KMS-11 (cell line): Measurements from ENCODE around the gene GPR34.

ENCODE experiments used
- H2AFZ ChIP-seq: fragments of 200-600 bp; sonication (generic); 2 replicates; pipeline ENCODE4 v1.6.1; 2016; ENCODE audit warnings: antibody characterized with exemption, mixed run types, low read depth
- H3K27ac ChIP-seq: fragments of 200-600 bp; sonication (generic); 2 replicates; pipeline ENCODE4 v1.6.1; 2016; ENCODE audit warnings: mild to moderate bottlenecking, mixed run types
- H3K27me3 ChIP-seq: fragments of 200-600 bp; sonication (generic); 2 replicates; pipeline ENCODE4 v1.6.1; 2017; ENCODE audit warnings: mild to moderate bottlenecking, low read depth, mixed run types, moderate library complexity; ENCODE audit not compliant: insufficient read depth
- H3K36me3 ChIP-seq: fragments of 200-600 bp; sonication (generic); 2 replicates; pipeline ENCODE4 v1.6.1; 2017; ENCODE audit warnings: mild to moderate bottlenecking, mixed run types; ENCODE audit not compliant: insufficient read depth
- H3K4me1 ChIP-seq: fragments of 200-600 bp; sonication (generic); 2 replicates; pipeline ENCODE4 v1.6.1; 2016; ENCODE audit warnings: mild to moderate bottlenecking, low read depth, mixed run types; ENCODE audit not compliant: poor library complexity, severe bottlenecking
- H3K4me2 ChIP-seq: fragments of 200-600 bp; sonication (generic); 2 replicates; pipeline ENCODE4 v1.7.0; 2016; ENCODE audit warnings: mild to moderate bottlenecking, mixed run types
- H3K4me3 ChIP-seq: fragments of 200-600 bp; sonication (generic); IDR thresholded peaks from 2 replicates; pipeline ENCODE4 v1.6.1; 2017; ENCODE audit warnings: low read depth, low read length, mixed read lengths; ENCODE audit not compliant: insufficient read depth
- H3K79me2 ChIP-seq: fragments of 200-600 bp; sonication (generic); 2 replicates; pipeline ENCODE4 v1.6.1; 2016; ENCODE audit warnings: low read depth, mixed run types; ENCODE audit not compliant: insufficient read depth
- H3K9ac ChIP-seq: fragments of 200-600 bp; sonication (generic); 2 replicates; pipeline ENCODE4 v1.6.1; 2016; ENCODE audit warnings: mild to moderate bottlenecking, mixed run types
- H4K20me1 ChIP-seq: fragments of 200-600 bp; sonication (generic); 2 replicates; pipeline ENCODE4 v1.6.1; 2016; ENCODE audit warnings: mild to moderate bottlenecking, mixed run types; ENCODE audit not compliant: insufficient read depth
- TF ChIP-seq, protein P1 (sequence below): fragments of 200-600 bp; sonication (generic); conservative IDR thresholded peaks from 2 replicates; pipeline ENCODE4 v1.6.1; 2017; ENCODE audit warnings: low read depth, mild to moderate bottlenecking, antibody characterized with exemption, low read length, moderate library complexity, mixed read lengths

Gene GPR34

GRCh38 chrX:41733939-41734338 lies 45.2 kb downstream of the GPR34 start:
- H4K20me1 ChIP-seq = no peaks in the 10 kb centered on the region
- H3K27ac ChIP-seq = peak overlapping the region; percentile 20; the same call in 1 of the 2 replicates
- H3K4me2 ChIP-seq = peak overlapping the region; percentile 17; the same call in 1 of the 2 replicates
- H3K4me3 ChIP-seq = no peak overlapping the region
- no peak overlapping the region for H2AFZ ChIP-seq
- H3K9ac ChIP-seq = no peak overlapping the region
- no peaks in the 10 kb centered on the region for H3K27me3 ChIP-seq
- no peaks in the 10 kb centered on the region for H3K79me2 ChIP-seq
- no peaks in the 10 kb centered on the region for H3K36me3 ChIP-seq
- TF ChIP-seq, protein P1, sequence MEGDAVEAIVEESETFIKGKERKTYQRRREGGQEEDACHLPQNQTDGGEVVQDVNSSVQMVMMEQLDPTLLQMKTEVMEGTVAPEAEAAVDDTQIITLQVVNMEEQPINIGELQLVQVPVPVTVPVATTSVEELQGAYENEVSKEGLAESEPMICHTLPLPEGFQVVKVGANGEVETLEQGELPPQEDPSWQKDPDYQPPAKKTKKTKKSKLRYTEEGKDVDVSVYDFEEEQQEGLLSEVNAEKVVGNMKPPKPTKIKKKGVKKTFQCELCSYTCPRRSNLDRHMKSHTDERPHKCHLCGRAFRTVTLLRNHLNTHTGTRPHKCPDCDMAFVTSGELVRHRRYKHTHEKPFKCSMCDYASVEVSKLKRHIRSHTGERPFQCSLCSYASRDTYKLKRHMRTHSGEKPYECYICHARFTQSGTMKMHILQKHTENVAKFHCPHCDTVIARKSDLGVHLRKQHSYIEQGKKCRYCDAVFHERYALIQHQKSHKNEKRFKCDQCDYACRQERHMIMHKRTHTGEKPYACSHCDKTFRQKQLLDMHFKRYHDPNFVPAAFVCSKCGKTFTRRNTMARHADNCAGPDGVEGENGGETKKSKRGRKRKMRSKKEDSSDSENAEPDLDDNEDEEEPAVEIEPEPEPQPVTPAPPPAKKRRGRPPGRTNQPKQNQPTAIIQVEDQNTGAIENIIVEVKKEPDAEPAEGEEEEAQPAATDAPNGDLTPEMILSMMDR = no peak
- H3K4me1 ChIP-seq = peaks cover 20% of the 10 kb centered on the region

DNA sequence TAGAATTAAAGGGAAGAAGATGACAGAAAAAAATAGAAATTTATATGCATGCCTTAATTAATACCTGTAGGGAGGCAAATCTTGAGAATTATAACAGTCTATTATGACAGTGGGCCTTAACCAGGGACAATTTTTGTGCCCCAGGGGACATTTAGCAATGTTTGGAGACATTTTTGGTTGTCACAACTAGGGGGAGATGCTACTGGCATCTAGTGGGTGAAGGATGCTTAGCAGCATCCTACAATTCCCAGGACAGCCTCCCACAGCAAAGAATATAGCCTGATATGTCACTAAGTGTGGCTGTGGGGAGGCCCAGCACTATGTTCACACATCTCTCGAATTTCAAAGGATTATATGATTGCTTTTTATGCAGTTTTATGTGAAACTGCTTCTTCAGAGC lies 45.8 kb downstream of the GPR34 start:
- no peaks in the 10 kb centered on the region for H3K79me2 ChIP-seq
- H3K36me3 ChIP-seq = no peaks in the 10 kb centered on the region
- no peak overlapping the region; the same call in 1 of the 2 replicates for H3K4me2 ChIP-seq
- no peaks in the 10 kb centered on the region for H3K27me3 ChIP-seq
- H4K20me1 ChIP-seq = no peaks in the 10 kb centered on the region
- H3K4me1 ChIP-seq = peaks cover 20% of the 10 kb centered on the region
- no peak overlapping the region for H3K9ac ChIP-seq
- H3K27ac ChIP-seq = peak overlapping the region; percentile 20; the same call in 1 of the 2 replicates
- H3K4me3 ChIP-seq = no peak overlapping the region
- TF ChIP-seq, protein P1 = peak; percentile 54
- H2AFZ ChIP-seq = no peak overlapping the region

DNA sequence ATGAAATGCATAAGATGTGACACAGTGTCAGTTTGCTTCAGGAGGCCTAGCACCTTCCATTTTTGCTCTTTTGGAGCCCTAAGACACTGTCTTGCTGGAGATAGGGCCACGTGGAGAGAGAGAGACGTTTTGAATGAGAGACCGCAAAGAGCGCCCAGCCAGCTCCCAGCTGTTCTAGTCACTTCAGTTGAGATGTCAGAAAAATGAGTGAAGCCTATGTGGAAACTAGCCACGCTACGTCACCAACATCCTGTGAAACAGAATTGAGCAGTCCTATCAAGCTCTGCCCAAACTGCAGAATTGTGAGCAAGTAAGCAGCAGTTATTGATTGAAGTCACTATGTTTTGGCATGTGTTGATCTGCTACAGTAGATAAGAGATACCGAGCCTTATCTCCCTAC lies 48.3 kb downstream of the GPR34 start:
- H3K27ac ChIP-seq = no peak overlapping the region
- no peaks in the 10 kb centered on the region for H3K27me3 ChIP-seq
- H3K9ac ChIP-seq = no peak overlapping the region
- no peak overlapping the region for H3K4me3 ChIP-seq
- no peaks in the 10 kb centered on the region for H3K36me3 ChIP-seq
- H3K4me1 ChIP-seq = peaks cover 20% of the 10 kb centered on the region
- no peaks in the 10 kb centered on the region for H3K79me2 ChIP-seq
- H3K4me2 ChIP-seq = no peak overlapping the region
- H4K20me1 ChIP-seq = no peaks in the 10 kb centered on the region
- TF ChIP-seq, protein P1 = no peak
- H2AFZ ChIP-seq = no peak overlapping the region

DNA sequence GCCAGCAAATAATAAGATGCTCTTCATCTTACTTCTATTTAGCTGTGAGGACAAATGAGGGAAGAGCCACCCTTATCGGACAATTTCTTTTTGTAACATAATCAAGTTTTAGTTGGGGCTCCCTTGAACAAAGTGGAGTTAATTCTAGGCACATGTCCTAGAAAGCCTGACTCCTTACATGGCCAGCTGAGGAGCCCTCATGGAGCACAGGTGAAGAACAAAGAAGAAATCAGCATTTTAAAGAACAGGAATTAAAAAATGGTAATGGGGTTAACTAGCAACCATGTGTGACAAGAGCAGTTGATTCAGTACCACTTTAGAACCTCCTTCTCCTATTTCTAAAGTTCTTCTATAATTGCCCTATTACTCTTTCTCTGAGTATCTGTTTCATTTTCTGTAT lies 51.1 kb downstream of the GPR34 start:
- Histone ChIP-seq H3K9ac (no peak overlapping the region), H2AFZ (no peak overlapping the region), H3K4me3 (no peak overlapping the region), H3K27ac (no peak overlapping the region), H3K79me2 (no peaks in the 10 kb centered on the region), H3K36me3 (no peaks in the 10 kb centered on the region), H4K20me1 (no peaks in the 10 kb centered on the region), H3K4me1 (peaks cover 7% of the 10 kb centered on the region), H3K27me3 (no peaks in the 10 kb centered on the region), H3K4me2 (no peak overlapping the region)
- TF ChIP-seq, protein P1 = no peak
